ENCODE measurements around the gene AUTS2.

The AUTS2 gene

DNA sequence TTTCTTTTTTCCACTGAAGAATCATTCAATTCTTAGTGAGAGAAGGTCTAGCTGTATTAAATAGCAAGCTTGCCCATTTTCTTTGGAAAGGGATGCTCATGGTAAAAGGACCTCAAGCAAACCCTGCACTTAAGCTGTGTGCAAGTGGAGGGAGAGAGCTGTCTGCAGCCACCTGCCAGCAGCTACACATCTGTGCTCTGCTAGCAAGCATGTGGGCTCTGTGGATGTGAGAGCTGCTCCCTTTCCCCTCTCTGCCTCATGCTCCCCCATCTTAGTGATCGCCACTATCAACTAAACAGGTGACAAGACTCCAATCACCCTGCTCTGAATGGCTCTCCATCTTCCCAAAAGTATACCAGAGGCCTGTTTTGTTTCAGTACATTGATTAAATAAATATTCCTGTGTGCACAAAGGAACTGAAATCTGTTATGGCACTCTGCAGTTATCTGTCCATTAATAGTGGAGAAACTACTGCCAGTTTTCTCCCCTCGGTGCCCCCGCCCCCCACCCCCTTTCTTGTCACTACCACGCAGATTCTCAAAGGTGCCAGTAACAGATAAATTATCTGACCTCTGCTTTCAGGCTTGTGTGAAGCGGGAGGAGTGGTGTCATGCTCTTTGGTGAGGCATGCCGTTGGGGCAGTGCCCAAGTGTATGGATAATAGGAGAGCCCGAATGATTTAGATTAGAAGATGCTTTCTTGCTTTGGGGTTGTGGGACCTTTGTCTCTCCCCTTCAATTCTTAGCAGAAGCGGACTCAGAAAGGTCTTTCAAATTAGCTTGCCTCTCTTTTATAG lies 26.4 kb downstream of the AUTS2 start:
- DNase-seq: no peak

DNA sequence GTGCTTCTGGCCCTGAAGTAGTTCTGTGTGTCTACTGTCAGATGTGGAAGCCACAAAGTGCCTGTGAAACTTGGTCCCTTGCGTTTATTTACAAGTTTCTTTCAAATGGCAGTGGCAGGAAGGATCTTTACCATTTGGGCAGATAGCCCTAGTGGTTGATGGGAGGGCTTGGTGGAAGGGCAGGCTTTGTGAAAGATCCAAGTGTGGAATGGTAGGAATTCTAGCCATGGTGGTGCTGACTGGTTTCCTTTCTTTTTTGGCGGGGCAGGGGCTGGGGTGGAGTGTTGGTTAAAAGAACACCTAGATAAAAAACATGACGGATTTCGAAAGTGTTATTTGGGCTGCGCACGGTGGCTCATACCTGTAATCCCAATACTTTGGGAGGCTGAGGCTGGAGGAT lies 27.0 kb downstream of the AUTS2 start:
- no peak for DNase-seq

DNA sequence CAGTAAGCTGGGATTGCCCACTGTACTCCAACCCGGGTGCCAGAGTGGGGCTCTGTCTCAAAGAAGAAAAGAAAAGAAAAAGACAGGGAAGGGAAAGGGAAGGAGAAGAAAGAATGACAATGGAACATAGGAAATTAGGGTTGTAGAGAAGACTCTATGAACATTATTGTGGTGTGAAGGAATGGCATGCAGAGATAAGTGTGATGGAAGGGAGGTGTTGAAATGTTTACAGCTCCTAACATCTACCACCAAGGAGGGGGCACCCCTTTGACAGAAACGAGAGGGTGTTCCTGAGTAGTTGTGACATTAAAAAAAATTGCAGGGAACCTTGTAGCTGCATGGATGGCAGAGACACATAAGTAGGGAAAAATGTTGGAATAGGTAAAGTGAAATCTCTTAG lies 27.5 kb downstream of the AUTS2 start:
- no peak for DNase-seq

DNA sequence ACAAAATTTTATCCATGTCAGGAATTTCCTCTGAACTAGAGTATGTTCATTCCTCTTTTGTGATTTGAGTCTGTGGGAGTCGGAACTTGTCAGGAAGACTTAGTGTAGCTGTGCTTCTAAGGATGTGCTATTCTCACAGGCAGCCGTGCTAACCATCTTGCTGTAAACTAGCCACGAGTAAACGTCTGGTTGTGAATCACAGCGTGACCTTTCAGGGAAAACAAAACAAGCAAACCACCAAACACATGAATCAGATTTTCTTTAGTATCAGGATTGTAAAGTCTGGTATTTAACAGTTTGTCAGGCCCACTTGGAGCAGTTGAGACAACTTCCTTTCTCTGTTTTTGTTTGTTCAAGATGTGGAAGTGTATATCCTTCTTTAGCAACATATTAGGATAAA lies 32.0 kb downstream of the AUTS2 start:
- DNase-seq: no peak

DNA sequence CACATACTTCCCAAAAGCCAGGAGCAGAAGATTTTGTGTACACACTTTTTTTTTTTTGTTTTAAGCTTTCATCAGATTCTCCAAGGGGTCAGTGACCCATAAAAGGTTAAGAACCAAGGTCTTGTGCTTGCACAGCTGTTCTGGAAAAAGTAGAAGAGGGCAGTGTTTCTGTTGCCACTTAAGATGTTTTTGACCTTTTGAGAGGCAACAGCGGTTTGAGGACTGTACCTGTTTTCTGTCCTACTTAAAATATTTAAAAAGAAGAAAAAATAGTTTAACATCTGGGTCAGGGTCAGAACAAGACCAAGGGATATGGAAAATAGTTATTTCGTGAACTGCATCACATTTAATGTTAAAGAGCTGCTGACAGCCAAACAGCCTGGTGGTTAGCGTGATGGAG lies 32.9 kb downstream of the AUTS2 start:
- DNase-seq: no peak

DNA sequence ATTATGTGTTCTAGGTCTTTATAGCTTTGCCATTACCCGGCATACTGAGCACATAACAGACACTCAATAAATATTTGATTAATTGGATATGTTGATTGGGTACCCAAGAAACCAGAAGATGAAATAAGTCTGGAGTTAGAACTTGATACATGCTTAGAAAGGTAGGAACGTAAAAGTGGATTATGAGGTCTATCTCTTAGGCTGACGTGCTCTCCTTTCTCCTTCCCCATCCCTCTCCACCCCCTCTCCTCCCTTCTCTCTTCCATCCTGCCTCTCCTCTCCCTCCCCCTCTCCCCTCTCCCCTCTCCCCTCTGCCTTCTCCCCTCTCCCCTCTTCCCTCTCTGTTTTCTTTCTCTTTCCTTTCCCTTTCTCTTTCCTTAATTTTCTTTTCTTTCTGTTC lies 34.0 kb downstream of the AUTS2 start:
- no peak for DNase-seq

DNA sequence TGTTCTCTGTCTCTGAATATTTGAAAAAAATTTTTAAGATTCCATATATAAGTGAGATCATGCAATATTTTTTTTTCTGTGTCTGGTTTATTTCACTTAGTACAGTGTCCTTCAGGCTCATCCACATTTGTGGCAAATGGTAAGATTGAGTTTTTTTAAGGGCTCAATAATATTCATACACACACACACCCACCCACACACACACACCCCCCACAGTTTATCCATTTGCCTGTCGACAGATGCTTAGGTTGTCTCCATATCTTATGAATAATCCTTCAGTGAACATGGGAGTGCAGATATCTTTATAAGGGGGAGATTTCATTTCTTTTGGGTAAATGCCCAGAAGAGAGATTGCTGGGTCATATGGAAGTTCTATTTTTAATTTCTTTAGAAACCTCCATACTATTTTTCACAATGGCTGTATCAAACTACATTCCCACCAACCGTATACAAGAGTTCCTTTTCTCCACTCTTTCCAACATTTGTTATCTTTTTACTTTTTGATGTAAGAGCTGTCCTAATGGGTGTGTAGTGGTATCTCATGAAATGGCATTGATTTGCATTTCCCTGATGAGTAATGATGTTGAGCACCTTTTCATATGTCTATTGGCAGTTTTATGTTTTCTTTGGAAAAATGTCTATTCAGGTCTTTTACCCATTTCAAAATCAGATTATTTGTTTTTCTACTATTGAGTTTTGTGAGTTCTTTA lies 35.0 kb downstream of the AUTS2 start:
- no peak for DNase-seq

DNA sequence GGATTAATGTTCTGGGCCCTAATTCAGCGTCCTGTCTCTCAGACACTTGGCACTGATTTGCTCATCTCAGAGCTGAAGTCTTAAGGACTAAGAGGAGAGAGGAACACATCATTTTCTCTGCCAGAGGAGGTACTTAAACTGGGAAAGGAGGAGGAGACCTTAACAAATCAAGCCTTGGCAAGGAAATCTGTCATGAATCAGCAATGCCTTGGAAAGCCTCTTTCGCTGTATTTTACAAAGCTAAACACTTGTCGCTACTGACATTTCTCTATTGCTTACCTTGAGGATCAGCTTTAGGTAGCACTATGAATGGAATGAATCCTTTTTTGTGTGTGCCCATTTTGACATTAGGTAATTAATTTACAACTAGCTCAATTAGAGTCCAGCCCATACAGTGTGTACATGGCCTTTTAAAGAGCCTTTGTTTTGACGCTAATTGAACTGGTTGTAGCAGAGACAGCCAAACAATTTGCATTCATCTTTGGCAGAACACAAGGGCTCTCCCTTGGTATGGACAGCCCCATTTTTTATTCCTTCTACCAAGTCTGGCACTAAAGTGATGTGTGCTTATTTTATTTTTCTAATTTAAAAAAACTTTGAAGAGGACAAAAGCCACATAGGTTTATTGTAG lies 37.4 kb downstream of the AUTS2 start:
- no peak for DNase-seq

DNA sequence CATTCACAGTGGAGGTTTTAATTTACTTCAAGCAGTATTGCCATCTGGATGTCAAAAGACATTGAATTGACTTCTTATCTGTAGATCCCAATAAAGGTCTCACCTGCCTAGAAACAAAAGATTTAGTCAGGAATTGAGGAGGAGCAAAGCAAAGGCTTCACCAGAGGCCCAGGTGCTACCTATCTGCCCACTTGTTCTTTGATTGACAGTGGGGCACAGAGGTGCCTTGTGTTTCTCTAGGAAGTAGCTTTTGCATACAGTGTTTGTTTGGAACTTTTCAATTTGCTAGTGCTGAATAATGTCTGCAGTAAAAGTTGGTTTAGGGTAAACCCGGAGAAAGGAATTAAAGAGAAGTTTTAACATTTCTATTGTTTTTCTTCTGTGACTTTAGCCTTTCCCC lies 40.4 kb downstream of the AUTS2 start:
- DNase-seq: no peak

DNA sequence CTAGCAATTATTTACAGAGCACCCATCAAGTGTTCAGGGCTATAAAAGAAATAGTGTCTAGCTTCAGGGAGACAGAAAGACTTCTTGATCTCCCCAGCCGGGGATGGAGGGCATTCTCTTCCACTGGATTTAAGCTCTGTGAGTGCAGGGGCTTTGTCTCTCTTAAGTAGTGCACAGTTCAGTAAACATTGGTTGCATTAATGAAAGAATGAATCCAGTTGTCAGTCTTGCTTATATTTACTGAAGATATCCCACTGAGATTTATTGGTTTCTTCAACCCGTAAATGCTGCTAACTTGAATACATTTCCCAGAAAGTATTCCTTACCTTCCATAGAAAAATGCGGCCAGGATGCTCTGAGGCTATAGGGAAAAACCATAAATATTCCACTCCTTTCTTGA lies 41.9 kb downstream of the AUTS2 start:
- no peak for DNase-seq

DNA sequence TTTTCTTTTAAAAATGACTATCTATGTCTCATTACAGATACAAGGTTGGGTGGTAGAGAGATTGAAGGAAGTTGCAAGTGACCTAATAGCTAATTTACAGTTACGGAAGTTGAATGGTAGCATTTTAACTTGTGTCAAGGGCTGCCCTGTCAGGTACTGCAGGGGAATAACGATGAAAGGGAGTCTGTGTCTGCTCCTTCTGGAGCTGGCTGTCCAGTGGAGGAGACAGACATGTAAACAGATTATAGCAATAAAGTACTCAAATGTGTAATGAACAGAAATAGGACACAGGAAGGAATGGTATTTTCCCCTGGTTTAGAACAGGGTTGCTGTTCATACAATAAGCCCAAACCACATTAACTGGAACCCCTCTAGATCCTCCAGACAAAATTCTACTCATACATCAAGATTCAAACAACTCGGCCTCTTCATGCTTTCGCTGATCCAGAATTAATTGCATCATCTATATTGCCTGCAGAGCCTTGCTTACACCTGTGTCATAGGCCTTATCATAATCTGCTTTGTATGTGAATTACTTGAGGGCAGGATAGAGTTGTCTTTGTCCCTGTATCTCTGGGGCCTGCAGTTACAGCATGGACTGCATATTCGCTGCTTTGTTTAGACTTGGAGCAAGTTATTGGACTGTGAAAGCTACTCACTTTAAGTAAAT lies 42.8 kb downstream of the AUTS2 start:
- DNase-seq: no peak

DNA sequence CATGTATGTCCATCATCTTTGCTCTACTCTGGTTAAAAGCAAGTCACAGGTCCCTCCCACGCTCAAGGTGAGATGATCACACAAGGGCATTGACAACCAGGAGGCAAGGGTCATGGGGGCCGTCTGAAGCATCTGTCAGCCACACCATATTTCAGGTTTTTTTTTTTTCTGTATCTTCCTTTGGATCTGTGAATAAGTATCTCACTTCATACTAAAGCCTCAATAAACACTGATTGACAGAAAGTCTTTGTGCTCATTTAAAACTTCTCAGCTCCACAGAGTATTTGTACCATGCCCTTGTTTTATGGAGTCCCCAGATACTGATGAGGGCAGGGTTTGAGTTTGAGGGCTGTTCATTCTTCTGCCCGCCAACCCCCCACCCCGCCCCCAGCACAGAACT lies 45.0 kb downstream of the AUTS2 start:
- DNase-seq: no peak

DNA sequence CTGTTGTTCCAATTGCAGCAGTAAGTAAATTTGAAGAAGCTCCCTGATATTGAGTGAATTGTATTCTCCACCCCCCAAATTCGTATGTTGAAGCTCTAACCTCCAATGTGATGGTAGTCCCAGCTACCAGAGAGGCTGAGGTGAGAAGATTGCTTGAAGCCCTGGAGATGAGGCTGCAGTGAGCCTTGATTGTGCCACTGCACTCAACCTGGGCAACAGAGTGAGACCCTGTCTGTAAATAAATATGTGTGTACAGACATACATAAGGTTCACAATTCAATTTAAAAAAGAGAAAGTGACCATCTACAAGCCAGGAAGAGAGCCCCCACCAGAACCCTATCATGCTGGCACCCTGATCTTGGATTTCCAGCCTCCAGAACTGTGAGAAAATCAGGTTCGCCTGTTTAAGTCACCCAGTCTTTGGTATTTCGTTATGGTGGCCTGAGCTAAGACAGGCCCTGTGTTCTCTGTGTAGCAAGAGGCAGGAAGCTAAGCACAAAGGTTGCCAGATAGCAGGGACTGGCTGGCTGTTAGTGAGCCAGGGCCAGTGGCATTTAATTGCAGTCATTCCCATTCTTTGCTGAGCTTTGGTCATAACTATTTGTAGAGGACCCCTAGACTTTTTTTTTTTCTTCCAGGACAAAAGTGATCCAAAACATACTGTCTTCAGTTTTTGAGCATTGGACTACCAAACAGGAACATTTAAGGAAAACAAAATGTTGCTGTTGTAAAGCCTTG lies 45.6 kb downstream of the AUTS2 start:
- no peak for DNase-seq

DNA sequence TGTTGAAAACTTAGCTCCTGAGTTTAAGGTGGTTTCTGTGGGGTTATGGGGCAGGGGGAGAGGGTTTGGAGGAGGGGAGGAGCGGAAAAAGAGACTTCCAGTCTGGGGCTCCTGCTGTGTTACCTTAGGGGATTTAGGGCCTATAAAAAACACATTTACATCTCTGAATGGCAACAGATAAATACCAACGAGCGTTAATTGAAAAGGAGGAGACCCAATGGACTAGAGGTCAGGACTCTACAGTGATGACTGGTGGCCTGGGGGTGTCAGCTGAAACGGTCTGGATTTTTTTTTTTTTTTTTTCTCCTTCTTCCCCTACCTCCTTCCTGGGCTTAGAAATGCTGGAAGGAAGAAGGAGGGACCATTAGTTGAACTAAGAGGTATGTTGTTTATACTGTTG lies 47.4 kb downstream of the AUTS2 start:
- DNase-seq: no peak

DNA sequence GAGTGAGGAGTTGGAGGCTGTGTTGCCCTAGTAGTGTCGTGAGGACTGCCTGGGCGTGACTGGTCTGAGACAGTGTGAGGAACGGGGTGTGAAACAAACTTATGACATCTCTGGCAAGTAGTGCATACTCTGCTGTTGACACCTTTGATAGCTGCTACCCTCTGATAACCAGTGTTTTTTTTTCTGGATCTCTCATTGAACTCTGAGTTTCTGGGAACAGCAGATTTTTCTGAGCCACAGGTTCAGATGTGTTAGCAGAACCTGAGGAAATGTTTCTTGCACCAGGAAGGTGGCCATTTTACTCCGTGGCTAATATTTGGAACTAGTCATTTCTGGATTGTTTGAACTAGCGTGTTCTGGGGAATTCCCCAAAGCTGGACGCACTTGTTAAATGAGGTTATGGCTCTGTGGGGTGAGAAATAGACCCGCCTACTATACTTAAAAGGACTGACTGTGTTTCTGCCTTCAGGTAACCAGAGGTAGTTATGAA lies 52.9 kb downstream of the AUTS2 start:
- DNase-seq: peak in 1 of 5 donors; percentile 1

DNA sequence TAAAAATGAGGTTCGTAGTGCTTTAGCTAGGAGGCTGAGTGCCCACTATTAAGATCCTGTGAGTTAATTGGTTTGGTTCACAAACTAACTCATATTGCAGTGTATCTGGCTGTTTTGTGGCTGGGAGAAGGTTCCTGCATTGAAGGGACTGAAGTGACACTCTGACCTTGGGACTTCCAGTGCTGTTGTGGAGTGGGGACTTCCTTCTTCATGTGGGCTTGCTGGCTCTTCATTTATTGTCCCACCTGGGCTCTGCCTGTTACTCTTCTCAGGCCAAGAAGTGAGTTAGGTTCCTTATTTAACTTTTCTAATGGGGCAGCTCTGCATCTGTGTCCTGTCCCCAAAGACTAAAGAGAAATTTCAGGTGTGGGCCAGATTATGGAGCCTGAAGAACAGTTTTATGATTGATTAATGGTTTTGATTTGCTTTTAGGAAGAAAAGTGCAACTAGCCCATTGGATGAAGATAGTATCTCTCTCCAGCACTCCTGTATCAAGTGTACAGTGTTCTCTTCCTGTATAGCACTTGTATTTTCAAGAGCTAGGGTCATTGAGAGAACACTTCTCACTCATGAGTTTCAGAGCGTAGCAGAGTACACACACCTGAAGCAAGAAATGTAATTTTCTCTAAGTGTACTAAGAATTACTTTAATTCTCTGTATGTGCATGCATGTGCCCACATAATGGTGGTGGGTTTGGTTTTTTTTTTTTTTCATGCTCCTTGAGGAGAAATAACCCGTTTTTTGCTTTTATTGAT lies 54.8 kb downstream of the AUTS2 start:
- DNase-seq: no peak

DNA sequence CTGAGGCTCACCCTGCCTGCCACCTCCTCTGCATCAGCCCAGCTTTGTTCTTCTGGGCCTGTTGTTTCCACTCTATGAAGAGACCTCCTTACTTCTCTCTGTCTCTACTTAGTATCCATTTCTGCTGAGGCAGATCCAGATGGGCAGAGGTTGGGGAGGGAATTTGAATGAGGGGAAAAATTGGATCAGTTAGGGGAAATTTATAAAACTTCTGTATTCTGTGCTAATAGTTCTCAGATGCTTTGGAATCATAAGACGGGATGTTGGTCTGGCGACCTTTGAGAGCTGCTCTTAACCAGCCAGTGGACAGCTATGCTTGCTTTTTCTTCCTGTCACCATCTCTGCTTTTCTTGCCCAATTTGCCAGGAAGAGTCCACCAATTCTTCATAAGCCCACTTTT lies 55.5 kb downstream of the AUTS2 start:
- no peak for DNase-seq

DNA sequence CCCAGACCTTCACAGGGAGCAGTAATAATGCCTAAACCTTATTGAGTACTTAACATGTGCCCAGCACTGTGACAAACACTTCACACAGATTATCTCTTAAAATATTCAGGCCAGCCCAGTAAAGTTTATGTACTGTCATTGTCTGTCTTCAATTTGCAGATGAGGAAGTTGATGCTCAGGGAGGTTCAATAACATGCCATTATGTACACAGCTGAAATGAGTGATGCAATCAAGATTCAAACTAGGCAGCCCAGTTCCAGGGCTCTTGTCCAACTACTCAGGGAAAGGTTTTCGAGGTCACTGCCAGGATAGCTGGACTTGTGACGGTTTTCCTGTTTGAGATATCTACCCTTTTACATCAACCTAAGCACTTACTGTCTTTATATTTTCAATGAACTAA lies 56.1 kb downstream of the AUTS2 start:
- no peak for DNase-seq

DNA sequence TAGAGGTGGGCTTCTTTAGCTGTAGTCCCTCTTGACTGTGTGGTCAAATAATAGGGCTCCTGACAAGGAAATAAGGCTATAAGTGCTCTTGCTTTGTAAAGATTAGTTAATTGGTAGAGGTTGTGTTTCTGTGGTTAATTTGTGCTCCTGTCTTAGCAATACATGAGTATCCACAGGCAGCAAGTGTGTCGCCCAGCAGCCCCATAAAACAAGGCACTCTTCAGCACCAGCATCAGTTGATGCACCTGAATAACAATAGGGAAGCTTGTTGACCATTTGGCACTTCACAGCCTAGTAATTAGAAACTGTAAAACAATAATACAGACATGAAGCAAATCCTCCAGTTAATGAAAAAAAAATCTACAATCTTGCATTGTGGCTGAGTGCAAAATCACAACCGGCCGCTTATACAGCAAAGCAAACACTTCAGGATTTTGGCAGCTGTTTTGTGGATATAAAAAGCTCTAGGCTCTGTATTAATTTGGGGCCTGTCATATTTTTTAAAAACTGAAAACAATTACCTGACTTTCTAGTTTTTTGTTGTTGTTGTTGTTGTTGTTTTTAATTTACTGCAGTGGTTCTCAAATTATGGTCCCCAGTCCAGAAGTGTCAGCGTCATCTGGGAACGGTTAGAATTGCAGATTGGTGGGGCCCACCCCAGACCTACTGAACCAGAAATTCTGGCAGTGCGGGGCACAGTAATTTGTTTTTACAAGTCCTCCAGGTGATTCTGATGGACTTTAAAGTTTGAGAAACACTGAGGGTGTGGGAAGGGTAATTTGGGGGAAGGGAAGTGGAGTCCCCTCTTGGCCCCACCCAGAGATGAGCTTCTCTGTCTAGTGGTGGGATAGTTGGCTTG lies 56.8 kb downstream of the AUTS2 start:
- no peak for DNase-seq

DNA sequence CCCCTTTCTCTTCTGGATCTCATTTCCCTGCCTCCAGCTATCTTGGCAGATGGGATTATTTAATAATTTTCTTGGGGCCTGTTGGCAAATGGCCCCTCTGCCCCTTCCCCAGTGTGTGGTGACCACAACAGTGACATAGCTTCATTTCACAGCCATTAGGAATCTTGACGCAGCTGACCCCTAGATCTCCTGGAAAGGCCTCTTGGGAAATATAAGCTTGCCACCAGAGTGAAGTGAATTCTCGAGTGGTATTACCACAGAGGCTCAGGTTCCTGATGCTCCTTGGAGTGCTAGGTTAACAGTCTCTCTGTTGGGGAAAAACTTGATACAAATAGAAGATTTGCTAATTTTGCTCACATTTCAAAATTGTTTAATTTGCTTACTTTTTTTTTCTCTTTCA lies 57.8 kb downstream of the AUTS2 start:
- DNase-seq: no peak

DNA sequence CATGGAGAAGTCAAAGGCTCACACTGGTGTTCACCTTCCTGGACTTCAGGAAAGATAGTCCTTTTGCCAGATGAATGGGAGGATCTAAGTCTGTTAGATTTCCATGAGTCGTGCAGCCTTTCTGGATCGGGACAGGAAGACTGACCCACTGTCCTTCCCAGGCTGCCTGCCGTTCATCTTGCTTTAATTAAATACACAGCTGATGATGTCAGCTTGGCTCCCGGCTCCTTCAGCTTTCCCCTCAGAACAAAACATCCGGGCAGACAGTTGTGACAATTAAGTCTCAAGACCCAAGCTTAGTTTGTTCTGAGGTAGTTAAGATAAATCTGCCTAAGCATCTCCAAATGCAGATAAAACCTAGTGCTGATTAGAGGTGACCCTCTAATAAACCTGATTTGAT lies 58.6 kb downstream of the AUTS2 start:
- DNase-seq: no peak

All from T-helper 1 cell (primary cell).